Right atrium auricular region (tissue), 2 donors: ENCODE measurements around the gene FNBP1. TPM values are rescaled to one million over a fixed set of nuclear protein-coding genes. Genes with fewer than 3 reads are reported as not detected.
"Not testable (repeated sequence)": the region's sequence is repeated elsewhere in the genome, so short reads cannot be mapped to it uniquely, and the experiment has no call there.

Experiments
- DNase-seq: peaks from one replicate; pipeline ENCODE4 v3.0.0-alpha.2; 2019; ENCODE audit warnings: low spot score
- H3K27ac ChIP-seq, 2 donors: fragments of 200-600 bp; sonication (generic); 1 replicate in 1 of 2; 2 replicates in 1 of 2; pipeline ENCODE4 v1.5.1; 2016 to 2019
- H3K27me3 ChIP-seq, 2 donors: fragments of 200-600 bp; sonication (generic); one replicate each; pipeline versions ENCODE4 v1.5.1 to v1.6.0; 2017 to 2019
- H3K36me3 ChIP-seq: fragments of 200-600 bp; sonication (generic); one replicate; pipeline ENCODE4 v1.5.1; 2016
- H3K4me1 ChIP-seq, 2 donors: fragments of 200-600 bp; sonication (generic); one replicate each; pipeline versions ENCODE4 v1.5.1 to v1.6.0; 2017 to 2019
- H3K4me3 ChIP-seq, 2 donors: fragments of 200-600 bp; sonication (generic); 1 replicate in 1 of 2; 2 replicates in 1 of 2; pipeline ENCODE4 v1.5.1; 2017 to 2019; ENCODE audit warnings: mild to moderate bottlenecking in 1 of 2, moderate library complexity in 1 of 2
- H3K9me3 ChIP-seq, 2 donors: fragments of 200-600 bp; sonication (generic); one replicate each; pipeline ENCODE4 v1.5.1; 2019
- total RNA-seq, 2 donors: library from RNA; depleted of rRNA; stranded (reverse); fragments of >200 nt; gene quantifications; one replicate each; pipeline ENCODE4 v1.1.0, GENCODE V29; 2016
- TF ChIP-seq, protein P1 (sequence below), 2 donors: fragments of 200-600 bp; sonication (generic); IDR thresholded peaks; one replicate each; pipeline ENCODE4 v1.5.1; 2019; ENCODE audit warnings: antibody characterized with exemption in 2 of 2

The FNBP1 gene
- total RNA-seq, 2 donors from 2014 or later = 18.0 to 24.1 TPM

DNA sequence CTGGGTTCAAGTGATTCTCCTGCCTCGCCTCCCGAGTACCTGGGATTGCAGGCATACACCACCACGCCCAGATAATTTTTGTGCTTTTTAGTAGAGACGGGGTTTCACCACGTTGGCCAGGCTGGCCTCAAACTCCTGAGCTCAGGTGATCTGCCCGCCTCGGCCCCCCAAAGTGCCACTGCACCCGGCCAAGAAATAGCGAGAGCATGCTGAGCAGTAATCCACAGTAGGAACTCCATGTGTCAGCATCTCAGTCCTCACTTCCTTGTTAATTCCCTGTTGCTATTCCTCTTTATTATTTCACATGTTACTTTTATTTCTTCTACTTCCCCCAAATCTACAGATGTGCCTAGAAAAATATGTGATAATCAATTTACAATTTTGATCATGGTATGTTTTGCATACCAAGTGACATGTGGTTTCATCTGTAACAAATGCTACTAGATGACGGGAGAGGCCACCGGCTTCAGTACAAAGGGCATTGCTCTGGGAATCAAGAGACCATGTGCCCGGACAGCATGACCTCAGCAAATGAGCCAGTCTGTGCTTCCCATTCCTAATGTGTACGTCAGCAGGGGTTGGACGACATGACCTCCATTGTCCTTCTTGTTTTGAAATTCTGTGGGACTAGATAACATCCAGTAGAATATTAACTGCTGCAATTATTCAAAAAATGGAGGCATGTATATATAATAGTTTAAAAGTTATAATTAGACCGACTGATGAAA is 61.6 kb downstream of the FNBP1 start:
- Histone ChIP-seq H3K9me3 (no peaks in the 10 kb centered on the region), H3K27ac (peak overlapping the region; percentile 29 to 33), H3K4me3 (no peak overlapping the region), H3K4me1 (peaks cover 0 to 10% of the 10 kb centered on the region in 2 donors), H3K27me3 (no peaks in the 10 kb centered on the region), H3K36me3 (peaks cover 14% of the 10 kb centered on the region)
- peak; percentile 84 for DNase-seq
- TF ChIP-seq, protein P1, sequence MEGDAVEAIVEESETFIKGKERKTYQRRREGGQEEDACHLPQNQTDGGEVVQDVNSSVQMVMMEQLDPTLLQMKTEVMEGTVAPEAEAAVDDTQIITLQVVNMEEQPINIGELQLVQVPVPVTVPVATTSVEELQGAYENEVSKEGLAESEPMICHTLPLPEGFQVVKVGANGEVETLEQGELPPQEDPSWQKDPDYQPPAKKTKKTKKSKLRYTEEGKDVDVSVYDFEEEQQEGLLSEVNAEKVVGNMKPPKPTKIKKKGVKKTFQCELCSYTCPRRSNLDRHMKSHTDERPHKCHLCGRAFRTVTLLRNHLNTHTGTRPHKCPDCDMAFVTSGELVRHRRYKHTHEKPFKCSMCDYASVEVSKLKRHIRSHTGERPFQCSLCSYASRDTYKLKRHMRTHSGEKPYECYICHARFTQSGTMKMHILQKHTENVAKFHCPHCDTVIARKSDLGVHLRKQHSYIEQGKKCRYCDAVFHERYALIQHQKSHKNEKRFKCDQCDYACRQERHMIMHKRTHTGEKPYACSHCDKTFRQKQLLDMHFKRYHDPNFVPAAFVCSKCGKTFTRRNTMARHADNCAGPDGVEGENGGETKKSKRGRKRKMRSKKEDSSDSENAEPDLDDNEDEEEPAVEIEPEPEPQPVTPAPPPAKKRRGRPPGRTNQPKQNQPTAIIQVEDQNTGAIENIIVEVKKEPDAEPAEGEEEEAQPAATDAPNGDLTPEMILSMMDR (IDR thresholded peaks at IDR 0.05) = no peak

DNA sequence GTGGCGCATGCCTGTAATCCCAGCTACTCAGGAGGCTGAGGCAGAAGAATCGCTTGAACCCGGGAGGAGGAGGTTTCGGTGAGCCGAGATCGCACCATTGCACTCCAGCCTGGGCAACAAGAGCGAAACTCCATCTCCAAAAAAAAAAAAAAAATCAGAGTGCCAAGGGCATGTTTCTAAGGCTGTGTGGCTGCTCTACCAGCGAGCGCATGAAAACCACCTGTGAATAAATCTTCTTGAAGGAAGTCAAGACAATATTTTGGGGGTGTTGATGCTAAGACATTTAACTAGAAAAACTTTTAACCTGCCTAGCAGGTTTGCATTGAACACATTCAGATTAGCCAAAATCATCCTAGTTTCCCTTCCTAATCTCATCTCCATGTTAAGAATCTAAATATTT is 62.8 kb downstream of the FNBP1 start:
- H3K9me3 ChIP-seq, DNase-seq: not testable (repeated sequence)

DNA sequence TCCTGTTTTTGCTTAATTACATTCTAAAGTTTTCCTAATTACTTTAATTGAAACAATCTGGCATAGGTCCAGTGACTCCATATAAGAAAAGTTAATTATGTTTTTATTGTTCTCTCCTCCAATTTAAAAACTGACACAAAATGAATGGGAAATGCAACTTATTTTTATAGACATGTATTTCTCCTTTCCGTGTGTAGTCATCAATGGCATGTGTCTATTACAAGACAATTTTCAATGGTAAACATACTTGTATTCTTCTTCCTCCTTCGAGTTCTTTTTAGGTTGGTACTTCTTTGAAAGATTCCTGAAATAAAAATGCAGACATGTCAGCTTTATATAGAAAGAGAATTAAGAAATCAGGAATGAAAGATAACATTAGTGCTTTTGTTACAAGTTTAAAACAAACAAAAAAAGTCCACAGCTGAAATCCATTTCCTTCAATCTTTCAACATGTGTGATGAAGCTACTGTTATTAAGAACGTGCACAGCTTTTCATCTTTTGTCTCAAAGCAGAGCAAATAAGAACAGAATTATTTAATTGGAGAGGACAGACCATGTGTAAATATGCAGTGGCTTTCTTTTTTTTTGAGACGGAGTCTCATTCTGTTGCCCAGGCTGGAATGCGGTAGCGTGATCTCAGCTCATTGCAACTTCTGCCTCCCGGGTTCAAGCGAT is 63.8 kb downstream of the FNBP1 start:
- TF ChIP-seq, protein P1 (IDR thresholded peaks at IDR 0.05) = no peak
- peaks cover 0 to 7% of the 10 kb centered on the region in 2 donors for H3K4me1 ChIP-seq
- no peak for DNase-seq
- no peaks in the 10 kb centered on the region for H3K9me3 ChIP-seq
- peaks cover 14% of the 10 kb centered on the region for H3K36me3 ChIP-seq
- H3K27ac ChIP-seq = no peak overlapping the region
- no peak overlapping the region for H3K4me3 ChIP-seq
- H3K27me3 ChIP-seq = no peaks in the 10 kb centered on the region

More for the DNA sequence above, 62.8 kb downstream of the FNBP1 start:
- not testable (repeated sequence) for H3K27ac ChIP-seq, H3K4me3 ChIP-seq, H3K27me3 ChIP-seq
- peaks cover 0 to 10% of the 10 kb centered on the region in 2 donors for H3K4me1 ChIP-seq
- H3K36me3 ChIP-seq = peaks cover 14% of the 10 kb centered on the region

DNA sequence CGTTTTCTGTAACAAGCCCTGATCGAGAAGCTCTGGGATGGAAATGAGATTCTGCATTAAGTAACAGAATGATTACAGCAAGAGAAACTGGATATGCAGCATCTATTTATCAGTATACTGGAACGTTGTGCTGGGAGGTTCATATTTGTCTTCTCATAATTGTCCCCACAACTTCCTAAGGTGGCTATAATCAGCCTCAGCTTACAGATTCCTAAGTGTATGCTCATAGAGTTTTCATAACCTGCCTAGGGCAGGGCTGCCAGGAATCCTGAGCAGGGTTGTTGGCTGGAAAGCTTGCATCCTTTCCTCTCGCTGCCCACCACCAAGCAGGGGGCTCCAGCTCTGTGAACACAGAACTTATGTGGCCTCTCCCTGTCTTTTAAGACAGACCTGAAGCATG is 70.2 kb downstream of the FNBP1 start:
- H3K27me3 ChIP-seq = no peaks in the 10 kb centered on the region
- H3K4me3 ChIP-seq = no peak overlapping the region
- peaks cover 6% of the 10 kb centered on the region for H3K36me3 ChIP-seq
- no peaks in the 10 kb centered on the region for H3K9me3 ChIP-seq
- no peak overlapping the region for H3K27ac ChIP-seq
- TF ChIP-seq, protein P1 (IDR thresholded peaks at IDR 0.05) = no peak
- H3K4me1 ChIP-seq = peaks cover 0 to 10% of the 10 kb centered on the region in 2 donors
- no peak for DNase-seq

DNA sequence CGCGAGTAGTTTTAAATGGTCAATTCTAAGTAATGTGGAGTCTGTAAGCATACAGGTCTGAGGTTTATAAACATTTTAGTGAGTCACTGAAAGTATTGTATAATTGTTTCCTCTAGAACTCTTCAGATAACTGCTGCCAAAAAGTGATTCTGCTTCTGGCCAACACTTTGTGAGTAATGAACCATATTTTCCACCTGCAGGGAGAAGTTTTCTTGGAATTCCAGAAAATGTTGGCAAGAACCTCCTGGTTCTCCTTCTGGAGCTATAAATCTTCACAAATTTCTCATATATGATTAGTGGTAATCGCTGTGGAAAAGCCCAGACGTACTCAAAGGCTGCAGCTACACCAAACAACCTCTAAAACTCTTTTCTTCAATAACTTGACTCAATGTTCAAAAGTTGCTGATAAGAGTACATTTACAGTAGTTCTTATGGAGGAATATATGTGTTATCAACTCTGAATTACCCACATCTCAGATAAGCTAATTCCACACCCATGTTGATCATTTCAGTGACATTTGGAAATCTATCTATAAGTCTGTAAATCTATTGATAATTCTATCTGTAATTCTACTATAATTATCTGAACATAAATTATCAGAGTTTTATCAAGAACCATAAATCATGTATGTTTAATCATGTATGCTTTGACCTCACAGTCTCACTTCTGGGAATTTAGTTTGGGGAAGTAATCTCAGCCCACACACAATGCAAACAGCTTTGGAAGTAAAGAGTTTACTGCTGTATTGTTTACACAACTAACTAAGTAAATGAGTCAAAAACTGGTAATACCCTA is 74.1 kb downstream of the FNBP1 start:
- TF ChIP-seq, protein P1 (IDR thresholded peaks at IDR 0.05) = no peak
- DNase-seq = no peak
- Histone ChIP-seq H3K4me3 (no peak overlapping the region), H3K4me1 (peaks cover 0 to 26% of the 10 kb centered on the region in 2 donors), H3K36me3 (no peaks in the 10 kb centered on the region), H3K27ac (peak overlapping the region in 1 of 2 donors; percentile 13), H3K27me3 (no peaks in the 10 kb centered on the region), H3K9me3 (no peaks in the 10 kb centered on the region)
